K562 (cell line): ENCODE data around the gene TXLNA. TPM values are rescaled to one million over a fixed set of nuclear protein-coding genes. Genes with fewer than 3 reads are reported as not detected.

Experiments used
- ATAC-seq: fragments of 200-7000 bp; cut with Tn5 transposase; 3 replicates; pipeline ENCODE4 v1.9.1; 2020; ENCODE audit warnings: moderate library complexity
- BruUV-seq: library from RNA; stranded (reverse); fragments of 400-500 nt; replicated peaks from 2 replicates; lab custom pipeline; 2021; lab: Mats Ljungman, UMichigan
- CTCF ChIA-PET: fragments of 300-600 bp; formaldehyde crosslinking; extraction: SDS; loops from one replicate; lab custom pipeline; 2021; ENCODE audit warnings: low intra/inter-chr PET ratio; lab: Yijun Ruan, JAX
- POLR2A ChIA-PET: fragments of 300-600, 350-650 bp; sonication (Branson Sonifier 250); formaldehyde crosslinking; extraction: SDS; loops from one replicate; lab custom pipeline; 2021; ENCODE audit warnings: antibody characterized with exemption, inconsistent platforms; lab: Yijun Ruan, JAX
- DNase-seq, 4 experiments: peaks; one replicate each; pipeline versions ENCODE4 v3.0.0 to v3.0.0-alpha.2; 2011 to 2018; ENCODE audit warnings: low spot score in 3 of 4, mixed read lengths in 3 of 4; ENCODE audit errors: extremely low read depth in 1 of 4
- FAIRE-seq: peaks from 2 replicates; lab custom pipeline; 2011; peaks lifted over from hg19 to GRCh38; lab: Jason Lieb, UNC
- H2AFZ ChIP-seq: 2 replicates; pipeline ENCODE4 v1.6.0; 2011; ENCODE audit warnings: low read depth, low read length, control low read depth, inconsistent platforms
- H3K27ac ChIP-seq: fragments of 200-600 bp; 3 replicates; pipeline ENCODE4 v1.8.0; 2011; ENCODE audit warnings: low read depth, mild to moderate bottlenecking, control low read depth, inconsistent platforms, low read length, moderate library complexity, mixed read lengths; ENCODE audit errors: extremely low read depth
- H3K27me3 ChIP-seq, 2 experiments: fragments of 300-600 bp in 1 of 2; 2 replicates in 1 of 2; 3 replicates in 1 of 2; pipeline versions ENCODE4 v1.6.0 to v1.8.0; 2011; ENCODE audit warnings: inconsistent platforms in 2 of 2, low read length in 2 of 2, mild to moderate bottlenecking in 1 of 2, mixed read lengths in 1 of 2, moderate library complexity in 1 of 2; ENCODE audit not compliant: control insufficient read depth in 2 of 2, insufficient read depth in 2 of 2
- H3K36me3 ChIP-seq: fragments of 300-600 bp; 3 replicates; pipeline ENCODE4 v1.8.0; 2011; ENCODE audit warnings: mild to moderate bottlenecking, low read length, inconsistent platforms; ENCODE audit not compliant: control insufficient read depth, insufficient read depth
- H3K4me1 ChIP-seq, 2 experiments: fragments of 200-600 bp in 1 of 2; replicated peaks in 1 of 2; 2 replicates in 1 of 2; 3 replicates in 1 of 2; pipeline versions ENCODE4 v1.5.1 to v1.8.0; 2011; ENCODE audit warnings: inconsistent platforms in 2 of 2, low read length in 2 of 2, mild to moderate bottlenecking in 1 of 2, mixed read lengths in 1 of 2, moderate library complexity in 1 of 2; ENCODE audit not compliant: control insufficient read depth in 2 of 2, insufficient read depth in 2 of 2
- H3K4me2 ChIP-seq: 2 replicates; pipeline ENCODE4 v1.6.1; 2011; ENCODE audit warnings: low read length, control low read depth, inconsistent platforms, mixed read lengths; ENCODE audit not compliant: insufficient read depth
- H3K4me3 ChIP-seq: fragments of 200-600 bp; sonication (generic), shearing (Covaris generic); 2 replicates; pipeline ENCODE4 v1.5.1; 2016; ENCODE audit warnings: control low read depth, inconsistent platforms
- H3K79me2 ChIP-seq: fragments of 200-600 bp; 3 replicates; pipeline ENCODE4 v1.8.0; 2011; ENCODE audit warnings: low read length, inconsistent platforms; ENCODE audit not compliant: control insufficient read depth, insufficient read depth
- H3K9ac ChIP-seq, 2 experiments: 2 replicates each; pipeline versions ENCODE4 v1.6.0 to v1.6.1; 2011; ENCODE audit warnings: low read depth in 2 of 2, low read length in 2 of 2, control low read depth in 1 of 2, inconsistent platforms in 1 of 2, mild to moderate bottlenecking in 1 of 2, mixed read lengths in 1 of 2; ENCODE audit not compliant: insufficient read depth in 1 of 2
- H3K9me1 ChIP-seq: one replicate; pipeline ENCODE4 v1.6.0; 2011; ENCODE audit warnings: inconsistent platforms, mild to moderate bottlenecking, low read length, moderate library complexity; ENCODE audit not compliant: control insufficient read depth, insufficient read depth
- H3K9me3 ChIP-seq: replicated peaks from 2 replicates; pipeline ENCODE4 v1.5.1; 2011; ENCODE audit warnings: low read depth, low read length, inconsistent platforms; ENCODE audit not compliant: control insufficient read depth, insufficient read depth
- H4K20me1 ChIP-seq: replicated peaks from 2 replicates; pipeline ENCODE4 v1.6.1; 2011; ENCODE audit warnings: low read length, inconsistent platforms, mixed read lengths; ENCODE audit not compliant: control insufficient read depth, insufficient read depth
- CXXC5 ChIP-seq: fragments of 250-450 bp; sonication (Bioruptor Pico); IDR thresholded peaks from 2 replicates; pipeline ENCODE4 v1.8.0; 2022; ENCODE audit warnings: inconsistent platforms, mild to moderate bottlenecking, moderate library complexity
- FOS ChIP-seq: IDR thresholded peaks from 3 replicates; pipeline ENCODE4 v1.6.1; 2011; ENCODE audit not compliant: insufficient read length; ENCODE audit errors: extremely low read depth
- FOXJ2 ChIP-seq: fragments of 200-800 bp; sonication (Bioruptor generic); IDR thresholded peaks from 2 replicates; pipeline ENCODE4 v1.6.1; 2016; ENCODE audit warnings: missing genetic modification characterization, missing compliant biosample characterization
- JUND ChIP-seq, 2 experiments: IDR thresholded peaks; 2 replicates in 1 of 2; 3 replicates in 1 of 2; pipeline ENCODE4 v1.6.1; 2011; ENCODE audit warnings: borderline replicate concordance in 2 of 2, low read depth in 2 of 2, low read length in 2 of 2, improper control_type of control experiment in 1 of 2, missing biosample characterization in 1 of 2, missing genetic modification characterization in 1 of 2, missing genetic modification reagents in 1 of 2
- POLR2AphosphoS2 ChIP-seq: IDR thresholded peaks from 2 replicates; pipeline ENCODE4 v1.6.1; 2012; ENCODE audit warnings: low read length, improper control_type of control experiment
- POLR2B ChIP-seq: fragments of 450-650 bp; IDR thresholded peaks from 2 replicates; pipeline ENCODE4 v1.6.1; 2018; ENCODE audit warnings: low read depth; ENCODE audit not compliant: partially characterized antibody
- RBFOX2 ChIP-seq: fragments of 200-400 bp; formaldehyde crosslinking; IDR thresholded peaks from 2 replicates; pipeline ENCODE4 v1.6.1; 2017; ENCODE audit warnings: low read depth, mild to moderate bottlenecking, low read length, moderate library complexity
- ZNF143 ChIP-seq: sonication (generic); formaldehyde crosslinking; IDR thresholded peaks from 2 replicates; pipeline ENCODE4 v1.9.0; 2022; ENCODE audit warnings: mild to moderate bottlenecking, missing genetic modification reagents
- WGBS: fragments of 100-300 bp; shearing (Covaris generic); methylation state at CpG from one replicate; pipeline ENCODE4 v1.1.6; 2016; ENCODE audit warnings: low coverage, mixed read lengths; ENCODE audit not compliant: insufficient coverage; ENCODE audit errors: missing lambda C conversion rate; 5-methylcytosine and 5-hydroxymethylcytosine counted together
- in situ Hi-C: fragments of 300-500 bp; cut with MboI; formaldehyde crosslinking; loops from 4 replicates; pipeline ENCODE4 v1.15.0; 2018; ENCODE audit warnings: inconsistent platforms, mixed read lengths
- intact Hi-C: fragments of 100-400 bp; cut with micrococcal nuclease; formaldehyde crosslinking; loops from 2 replicates; pipeline ENCODE4 v1.14.2; 2022
- polyA plus RNA-seq, 8 experiments: library from polyadenylated mRNA; depleted of rRNA in 4 of 8; stranded (reverse) in 5 of 8; unstranded in 3 of 8; fragments of >200 nt; fragmentation: Nextera tagmentation in 2 of 8; fragmentation: Illumina TruSeq in 1 of 8; extraction: Ambion mirVana in 2 of 8; extraction: Trizol in 1 of 8; gene quantifications; 2 replicates each; pipeline versions ENCODE4 v1.2.1 to v1.2.3, GENCODE V29; 2011 to 2014; ENCODE audit warnings: inconsistent platforms in 1 of 8, missing spikeins in 1 of 8
- total RNA-seq, 7 experiments: library from RNA; depleted of rRNA in 6 of 7; stranded (reverse); fragments of >200 nt in 6 of 7; fragmentation: Illumina TruSeq in 2 of 7; extraction: Trizol in 2 of 7; gene quantifications; 2 replicates each; pipeline versions ENCODE4 v1.2.1 to v1.2.3, GENCODE V29; 2011 to 2021; ENCODE audit warnings: low replicate concordance in 1 of 7
- TF ChIP-seq, protein P1 (sequence below): sonication (generic); formaldehyde crosslinking; IDR thresholded peaks from 2 replicates; pipeline ENCODE4 v1.9.0; 2022; ENCODE audit warnings: mild to moderate bottlenecking, missing genetic modification reagents
- TF ChIP-seq, protein P2 (sequence below): sonication (generic); formaldehyde crosslinking; IDR thresholded peaks from 2 replicates; pipeline ENCODE4 v1.8.0; 2022; ENCODE audit warnings: missing genetic modification reagents, mild to moderate bottlenecking, moderate library complexity, borderline replicate concordance
- TF ChIP-seq, protein P3 (sequence below): fragments of 250-450 bp; sonication (Bioruptor Pico); IDR thresholded peaks from 2 replicates; pipeline ENCODE4 v1.8.0; 2021; ENCODE audit warnings: borderline replicate concordance, mild to moderate bottlenecking, moderate library complexity; ENCODE audit not compliant: poor library complexity, severe bottlenecking

Gene TXLNA
- total and polyA plus RNA-seq, 9 of the 15 experiments (the other 6 are each of a cell fraction or from before 2014, with no cell fraction given) = 9.2 to 54.5 (median 39.3) TPM

DNA sequence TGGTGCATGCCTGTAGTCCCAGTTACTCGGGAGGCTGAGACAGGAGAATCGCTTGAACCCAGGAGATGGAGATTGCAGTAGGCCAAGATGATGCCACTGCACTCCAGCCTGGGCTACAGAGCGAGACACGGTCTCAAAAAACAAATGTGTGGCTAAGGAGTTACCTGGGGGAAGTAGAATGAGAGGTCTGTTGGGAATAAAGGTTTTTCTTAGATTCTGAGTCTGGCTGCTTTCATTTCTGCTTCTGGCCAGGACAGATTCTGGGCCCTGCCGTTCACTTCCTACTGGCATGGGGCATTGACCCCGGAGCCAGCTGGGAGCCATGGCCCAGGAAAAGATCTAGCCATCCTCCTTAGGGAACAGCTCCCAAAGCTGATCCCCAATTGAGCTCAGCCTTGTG is 29.0 kb downstream of the TXLNA start:
- Histone ChIP-seq H3K36me3 (peaks cover 28% of the 10 kb centered on the region; the same call in 2 of the 3 replicates), H3K27me3 (no peaks in the 10 kb centered on the region), H3K27ac (no peak overlapping the region), H3K9ac (no peak overlapping the region; a peak in 1 of 4 replicates), H3K4me2 (no peak overlapping the region), H3K79me2 (peaks cover 13% of the 10 kb centered on the region), H3K9me3 (no peaks in the 10 kb centered on the region)
- 86% methylated on average over 6 of the region's 6 CpGs for WGBS
- no TSS peak for BruUV-seq
- ATAC-seq = no peak
- in situ Hi-C loops (no loop called here), intact Hi-C loops (loop anchor here (5.0 kb wide), 1 partner anchor 39 kb away; the partner anchor contains the start of gene FAM167B)
- TF ChIP-seq JUND (IDR thresholded peaks at IDR 0.05; ENCODE audit: borderline replicate concordance, low read depth, low read length) (no peak), JUND (tag; IDR thresholded peaks at IDR 0.05; ENCODE audit: borderline replicate concordance, low read depth, low read length) (no peak), ZNF143 (CRISPR knock-in tag) (0 out of 2 replicates have a peak, but pooled peaks have one; percentile 15)
- TF ChIP-seq, all 486 proteins: peak for 1
- Histone ChIP-seq H4K20me1 (no peaks in the 10 kb centered on the region), H3K4me3 (no peak overlapping the region), H2AFZ (no peak overlapping the region), H3K9me1 (peaks cover 4% of the 10 kb centered on the region), H3K4me1 (peaks cover 10 to 31% of the 10 kb centered on the region in 2 experiments; a peak in 4 of 5 replicates)
- ChIA-PET POLR2A (interaction anchor here (0.5 to 7.8 kb wide), 6 partner anchors 7 to 127 kb away, joined by 3 to 80 read pairs (median 4); partner anchors contain the start of gene CCDC28B), CTCF (interaction anchor here (0.7 kb wide), 1 partner anchor 90 kb away, joined by 3 read pairs; no protein-coding TSS in a partner anchor)
- no peak for FAIRE-seq
- DNase-seq = no peak

DNA sequence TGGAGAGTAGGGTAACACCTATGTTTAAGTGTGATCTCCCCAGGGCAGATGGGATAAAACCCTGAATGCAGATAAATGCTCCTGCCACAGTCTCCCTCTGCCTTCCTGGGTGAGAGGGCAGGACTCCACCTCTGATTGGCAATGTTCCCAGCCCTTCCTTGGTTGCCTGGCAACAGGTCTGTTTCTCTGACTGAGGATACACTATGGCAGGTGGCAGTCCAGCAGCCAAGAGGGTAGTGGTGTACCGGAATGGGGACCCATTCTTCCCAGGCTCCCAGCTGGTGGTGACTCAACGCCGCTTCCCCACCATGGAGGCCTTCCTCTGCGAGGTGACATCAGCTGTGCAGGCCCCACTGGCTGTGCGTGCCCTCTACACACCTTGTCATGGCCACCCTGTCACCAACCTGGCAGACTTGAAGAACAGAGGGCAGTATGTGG is 29.4 kb downstream of the TXLNA start, which contains the start of gene DCDC2B:
DCDC2B (plus strand) TSS at position 199 of the 438 bp plus-strand sequence; CDS start at position 204, 5 bp downstream.
- intact Hi-C loops = loop anchor here (5.0 kb wide), 1 partner anchor 38 kb away; the partner anchor contains the start of gene FAM167B
- FAIRE-seq (peak; percentile 66), DNase-seq (peak in 1 of 4 experiments; percentile 57), ATAC-seq (no peak; the same call in 1 of the 3 replicates)
- no peak within 1 kb of the TSS for H2AFZ ChIP-seq
- H4K20me1 ChIP-seq = no peaks in the 10 kb centered on the region
- H3K4me3 ChIP-seq = no peak within 1 kb of the TSS
- peaks cover 4% of the 10 kb centered on the region for H3K9me1 ChIP-seq
- ChIA-PET POLR2A (interaction anchor here (0.5 to 7.8 kb wide), 7 partner anchors 8 to 126 kb away, joined by 3 to 80 read pairs (median 5); partner anchors contain the start of gene CCDC28B), CTCF (no interaction called here)
- no peaks in the 10 kb centered on the region for H3K9me3 ChIP-seq
- no peak within 1 kb of the TSS for H3K4me2 ChIP-seq
- in situ Hi-C loops = no loop called here
- no peak within 1 kb of the TSS for H3K27ac ChIP-seq
- no peaks in the 10 kb centered on the region for H3K27me3 ChIP-seq
- H3K79me2 ChIP-seq = peaks cover 13% of the 10 kb centered on the region
- H3K9ac ChIP-seq = peak within 1 kb of the TSS in 1 of 2 experiments; percentile 62; a peak in 2 of 4 replicates
- H3K4me1 ChIP-seq = peaks cover 10 to 28% of the 10 kb centered on the region in 2 experiments; a peak in 4 of 5 replicates
- peaks cover 28% of the 10 kb centered on the region; the same call in 2 of the 3 replicates for H3K36me3 ChIP-seq
- BruUV-seq = no TSS peak
- 80% methylated on average over 5 of the region's 5 CpGs for WGBS
- TF ChIP-seq, protein P1, sequence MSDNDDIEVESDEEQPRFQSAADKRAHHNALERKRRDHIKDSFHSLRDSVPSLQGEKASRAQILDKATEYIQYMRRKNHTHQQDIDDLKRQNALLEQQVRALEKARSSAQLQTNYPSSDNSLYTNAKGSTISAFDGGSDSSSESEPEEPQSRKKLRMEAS (CRISPR knock-in tag) = 0 out of 2 replicates have a peak, but pooled peaks have one; percentile 26
- TF ChIP-seq RBFOX2 (peak; percentile 45; the same call in 1 of the 2 replicates), CXXC5 (CRISPR knock-in tag) (no peak), ZNF143 (CRISPR knock-in tag) (0 out of 2 replicates have a peak, but pooled peaks have one; percentile 11), POLR2AphosphoS2 (0 out of 2 replicates have a peak, but pooled peaks have one; percentile 31), FOS (no peak), FOXJ2 (tag) (peak; percentile 85), POLR2B (peak; percentile 14)
- TF ChIP-seq, protein P2, sequence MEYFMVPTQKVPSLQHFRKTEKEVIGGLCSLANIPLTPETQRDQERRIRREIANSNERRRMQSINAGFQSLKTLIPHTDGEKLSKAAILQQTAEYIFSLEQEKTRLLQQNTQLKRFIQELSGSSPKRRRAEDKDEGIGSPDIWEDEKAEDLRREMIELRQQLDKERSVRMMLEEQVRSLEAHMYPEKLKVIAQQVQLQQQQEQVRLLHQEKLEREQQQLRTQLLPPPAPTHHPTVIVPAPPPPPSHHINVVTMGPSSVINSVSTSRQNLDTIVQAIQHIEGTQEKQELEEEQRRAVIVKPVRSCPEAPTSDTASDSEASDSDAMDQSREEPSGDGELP (CRISPR knock-in tag) = peak; percentile 69; the same call in 1 of the 2 replicates
- TF ChIP-seq, protein P3, sequence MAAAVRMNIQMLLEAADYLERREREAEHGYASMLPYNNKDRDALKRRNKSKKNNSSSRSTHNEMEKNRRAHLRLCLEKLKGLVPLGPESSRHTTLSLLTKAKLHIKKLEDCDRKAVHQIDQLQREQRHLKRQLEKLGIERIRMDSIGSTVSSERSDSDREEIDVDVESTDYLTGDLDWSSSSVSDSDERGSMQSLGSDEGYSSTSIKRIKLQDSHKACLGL (CRISPR knock-in tag) = no peak
